K562 (cell line): ENCODE results near the gene CLIC1. TPM values are rescaled to one million over a fixed set of nuclear protein-coding genes. Genes with fewer than 3 reads are reported as not detected.

ENCODE experiments used
- CBX3 ChIP-seq, 2 experiments: IDR thresholded peaks; 1 replicate in 1 of 2; 2 replicates in 1 of 2; pipeline ENCODE4 v1.6.1; 2012; ENCODE audit warnings: inconsistent platforms in 2 of 2, low read length in 2 of 2, borderline replicate concordance in 1 of 2, control low read depth in 1 of 2
- DEAF1 ChIP-seq: fragments of 450-650 bp; formaldehyde crosslinking; IDR thresholded peaks from 2 replicates; pipeline ENCODE4 v1.4.0; 2020; ENCODE audit warnings: mild to moderate bottlenecking, moderate library complexity
- MXI1 ChIP-seq: IDR thresholded peaks from 2 replicates; pipeline ENCODE4 v1.6.1; 2011; ENCODE audit warnings: low read depth, mild to moderate bottlenecking, improper control_type of control experiment, low read length
- NR2C2 ChIP-seq, 2 experiments: fragments of 200-800 bp in 1 of 2; sonication (Bioruptor generic) in 1 of 2; sonication (generic) in 1 of 2; formaldehyde crosslinking in 1 of 2; IDR thresholded peaks; 2 replicates each; pipeline versions ENCODE4 v1.6.1 to v1.8.0; 2016 to 2022; ENCODE audit warnings: mild to moderate bottlenecking in 1 of 2, missing compliant biosample characterization in 1 of 2, missing genetic modification characterization in 1 of 2, missing genetic modification reagents in 1 of 2
- PTRF ChIP-seq: fragments of 450-650 bp; IDR thresholded peaks from 2 replicates; pipeline ENCODE4 v1.6.1; 2016; ENCODE audit warnings: mild to moderate bottlenecking, missing genetic modification characterization, missing compliant biosample characterization
- RAD21 ChIP-seq, 2 experiments: fragments of 250-450 bp in 1 of 2; fragments of 450-650 bp in 1 of 2; sonication (Bioruptor Pico) in 1 of 2; formaldehyde crosslinking in 1 of 2; IDR thresholded peaks in 1 of 2; conservative IDR thresholded peaks in 1 of 2; 2 replicates each; pipeline versions ENCODE4 v1.4.0 to v1.8.0; 2020 to 2022; ENCODE audit warnings: mild to moderate bottlenecking in 2 of 2, moderate library complexity in 1 of 2
- SP2 ChIP-seq: IDR thresholded peaks from 2 replicates; pipeline ENCODE4 v1.6.1; 2011; ENCODE audit warnings: mild to moderate bottlenecking, low read depth, low read length, moderate library complexity; ENCODE audit not compliant: poor library complexity, severe bottlenecking; ENCODE audit errors: extremely low read depth
- TEAD4 ChIP-seq, 2 experiments: sonication (generic) in 1 of 2; formaldehyde crosslinking in 1 of 2; IDR thresholded peaks; 2 replicates each; pipeline versions ENCODE4 v1.6.1 to v1.8.0; 2012 to 2022; ENCODE audit warnings: borderline replicate concordance in 1 of 2, inconsistent platforms in 1 of 2, low read length in 1 of 2, mild to moderate bottlenecking in 1 of 2, missing genetic modification reagents in 1 of 2
- USF1 ChIP-seq: sonication (generic); formaldehyde crosslinking; IDR thresholded peaks from 2 replicates; pipeline ENCODE4 v1.9.0; 2022; ENCODE audit warnings: mild to moderate bottlenecking, missing genetic modification reagents
- ZBTB17 ChIP-seq: fragments of 450-650 bp; formaldehyde crosslinking; IDR thresholded peaks from 2 replicates; pipeline ENCODE4 v1.4.0; 2020; ENCODE audit warnings: mild to moderate bottlenecking
- ZNF23 ChIP-seq: fragments of 250-450 bp; sonication (Bioruptor Pico); IDR thresholded peaks from 2 replicates; pipeline ENCODE4 v1.4.0; 2020; ENCODE audit warnings: mild to moderate bottlenecking
- ZNF347 ChIP-seq: fragments of 450-650 bp; formaldehyde crosslinking; IDR thresholded peaks from 2 replicates; pipeline ENCODE4 v1.4.0; 2020; ENCODE audit warnings: low read depth, mild to moderate bottlenecking, moderate library complexity
- ZNF584 ChIP-seq: fragments of 200-800 bp; sonication (Bioruptor generic); IDR thresholded peaks from 2 replicates; pipeline ENCODE4 v1.6.1; 2016; ENCODE audit warnings: low read depth, mild to moderate bottlenecking, missing genetic modification characterization, missing compliant biosample characterization
- polyA plus RNA-seq, 8 experiments: library from polyadenylated mRNA; depleted of rRNA in 4 of 8; stranded (reverse) in 5 of 8; unstranded in 3 of 8; fragments of >200 nt; fragmentation: Nextera tagmentation in 2 of 8; fragmentation: Illumina TruSeq in 1 of 8; extraction: Ambion mirVana in 2 of 8; extraction: Trizol in 1 of 8; gene quantifications; 2 replicates each; pipeline versions ENCODE4 v1.2.1 to v1.2.3, GENCODE V29; 2011 to 2014; ENCODE audit warnings: inconsistent platforms in 1 of 8, missing spikeins in 1 of 8
- total RNA-seq, 7 experiments: library from RNA; depleted of rRNA in 6 of 7; stranded (reverse); fragments of >200 nt in 6 of 7; fragmentation: Illumina TruSeq in 2 of 7; extraction: Trizol in 2 of 7; gene quantifications; 2 replicates each; pipeline versions ENCODE4 v1.2.1 to v1.2.3, GENCODE V29; 2011 to 2021; ENCODE audit warnings: low replicate concordance in 1 of 7
- TF ChIP-seq, protein P1 (sequence below), 2 experiments: fragments of 450-650 bp; formaldehyde crosslinking in 1 of 2; IDR thresholded peaks; 2 replicates each; pipeline versions ENCODE4 v1.4.0 to v1.6.1; 2014 to 2020; ENCODE audit warnings: mild to moderate bottlenecking in 2 of 2, borderline replicate concordance in 1 of 2, low read depth in 1 of 2
- TF ChIP-seq, protein P2 (sequence below): fragments of 250-450 bp; sonication (Bioruptor Pico); IDR thresholded peaks from 2 replicates; pipeline ENCODE4 v1.9.0; 2021; ENCODE audit warnings: mild to moderate bottlenecking

CLIC1 gene
- total and polyA plus RNA-seq, 9 of the 15 experiments (the other 6 are each of a cell fraction or from before 2014, with no cell fraction given): 1,267 to 2,419 (median 1,808) TPM

DNA sequence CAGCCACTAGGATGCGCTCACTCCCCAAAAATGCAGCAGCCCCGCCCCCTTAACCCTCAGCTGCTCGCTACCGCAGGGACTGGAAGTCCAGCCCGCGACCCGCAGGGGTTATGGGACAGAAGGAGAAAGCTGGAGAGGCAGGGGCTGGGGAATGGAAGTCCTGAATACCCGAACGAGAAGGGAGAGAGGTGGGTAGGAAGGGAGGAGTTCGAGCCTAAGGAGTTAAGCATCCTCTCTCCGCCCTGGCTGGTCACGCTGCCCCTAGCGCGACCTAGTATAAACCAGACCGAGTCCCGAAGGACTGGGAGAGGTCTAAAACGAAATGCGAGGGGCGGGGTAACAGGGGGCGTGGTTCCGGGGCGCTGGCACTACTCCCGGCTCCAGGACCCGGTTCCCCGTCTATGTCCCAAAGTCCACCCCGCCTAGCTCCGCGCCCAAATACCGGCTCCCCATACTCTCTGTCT lies 6.8 kb downstream of the CLIC1 start (continued):
- TF ChIP-seq DEAF1 (CRISPR knock-in tag): peak; percentile 99
- TF ChIP-seq ZNF23 (CRISPR knock-in tag): no peak
- TF ChIP-seq RAD21 (CRISPR knock-in tag; conservative IDR thresholded peaks at IDR 0.05 in 1 of 2, IDR thresholded peaks at IDR 0.05 in 1 of 2): peak; percentile 99
- peak; percentile 74 for TF ChIP-seq USF1
- TF ChIP-seq ZBTB17: peak; percentile 93
- peak; percentile 54 for TF ChIP-seq TEAD4 (IDR thresholded peaks at IDR 0.05; ENCODE audit: low read length)
- TF ChIP-seq TEAD4 (CRISPR knock-in tag; IDR thresholded peaks at IDR 0.05; ENCODE audit: borderline replicate concordance): peak; percentile 94; the same call in 1 of the 2 replicates
- no peak for TF ChIP-seq ZNF584 (CRISPR knock-in tag)
- 0 out of 3 replicates have a peak, but pooled peaks of 1 of the 2 experiments have one; percentile 31 for TF ChIP-seq CBX3 (IDR thresholded peaks at IDR 0.05; ENCODE audit: borderline replicate concordance in 1 of 2, low read length in 2 of 2)
- TF ChIP-seq PTRF: no peak
- peak; percentile 47; the same call in 1 of the 2 replicates for TF ChIP-seq NR2C2 (CRISPR knock-in tag; IDR thresholded peaks at IDR 0.05)
- TF ChIP-seq NR2C2 (tag; IDR thresholded peaks at IDR 0.05): no peak
- 0 out of 2 replicates have a peak, but pooled peaks have one; percentile 65 for TF ChIP-seq MXI1
- TF ChIP-seq SP2: peak; percentile 5
- TF ChIP-seq, protein P1, sequence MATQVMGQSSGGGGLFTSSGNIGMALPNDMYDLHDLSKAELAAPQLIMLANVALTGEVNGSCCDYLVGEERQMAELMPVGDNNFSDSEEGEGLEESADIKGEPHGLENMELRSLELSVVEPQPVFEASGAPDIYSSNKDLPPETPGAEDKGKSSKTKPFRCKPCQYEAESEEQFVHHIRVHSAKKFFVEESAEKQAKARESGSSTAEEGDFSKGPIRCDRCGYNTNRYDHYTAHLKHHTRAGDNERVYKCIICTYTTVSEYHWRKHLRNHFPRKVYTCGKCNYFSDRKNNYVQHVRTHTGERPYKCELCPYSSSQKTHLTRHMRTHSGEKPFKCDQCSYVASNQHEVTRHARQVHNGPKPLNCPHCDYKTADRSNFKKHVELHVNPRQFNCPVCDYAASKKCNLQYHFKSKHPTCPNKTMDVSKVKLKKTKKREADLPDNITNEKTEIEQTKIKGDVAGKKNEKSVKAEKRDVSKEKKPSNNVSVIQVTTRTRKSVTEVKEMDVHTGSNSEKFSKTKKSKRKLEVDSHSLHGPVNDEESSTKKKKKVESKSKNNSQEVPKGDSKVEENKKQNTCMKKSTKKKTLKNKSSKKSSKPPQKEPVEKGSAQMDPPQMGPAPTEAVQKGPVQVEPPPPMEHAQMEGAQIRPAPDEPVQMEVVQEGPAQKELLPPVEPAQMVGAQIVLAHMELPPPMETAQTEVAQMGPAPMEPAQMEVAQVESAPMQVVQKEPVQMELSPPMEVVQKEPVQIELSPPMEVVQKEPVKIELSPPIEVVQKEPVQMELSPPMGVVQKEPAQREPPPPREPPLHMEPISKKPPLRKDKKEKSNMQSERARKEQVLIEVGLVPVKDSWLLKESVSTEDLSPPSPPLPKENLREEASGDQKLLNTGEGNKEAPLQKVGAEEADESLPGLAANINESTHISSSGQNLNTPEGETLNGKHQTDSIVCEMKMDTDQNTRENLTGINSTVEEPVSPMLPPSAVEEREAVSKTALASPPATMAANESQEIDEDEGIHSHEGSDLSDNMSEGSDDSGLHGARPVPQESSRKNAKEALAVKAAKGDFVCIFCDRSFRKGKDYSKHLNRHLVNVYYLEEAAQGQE (IDR thresholded peaks at IDR 0.05; ENCODE audit: borderline replicate concordance): no peak
- TF ChIP-seq, protein P1 (CRISPR knock-in tag; IDR thresholded peaks at IDR 0.05; ENCODE audit: low read depth): no peak
- TF ChIP-seq, protein P2, sequence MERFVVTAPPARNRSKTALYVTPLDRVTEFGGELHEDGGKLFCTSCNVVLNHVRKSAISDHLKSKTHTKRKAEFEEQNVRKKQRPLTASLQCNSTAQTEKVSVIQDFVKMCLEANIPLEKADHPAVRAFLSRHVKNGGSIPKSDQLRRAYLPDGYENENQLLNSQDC (CRISPR knock-in tag): peak; percentile 85; the same call in 1 of the 2 replicates
- no peak for TF ChIP-seq ZNF347
